GM19324 (cell line): ENCODE results near the gene TBX6.
"Not testable (repeated sequence)": the region's sequence is repeated elsewhere in the genome, so short reads cannot be mapped to it uniquely, and the experiment has no call there.

Experiments
- ATAC-seq: cut with Tn5 transposase; IDR thresholded peaks from one replicate; pipeline ENCODE4 v1.9.1; 2021; ENCODE audit warnings: mild to moderate bottlenecking, moderate library complexity; ENCODE audit not compliant: unreplicated experiment, low FRiP score

The TBX6 gene

GRCh38 chr16:30040690-30041089 is 51.0 kb downstream of the TBX6 start:
- not testable (repeated sequence) for ATAC-seq

GRCh38 chr16:30040221-30040620 is 51.5 kb downstream of the TBX6 start:
- no peak for ATAC-seq
